Hepatic stellate cell (primary cell): Measurements from ENCODE around the gene CRISPLD2.
"Not testable (repeated sequence)": the region's sequence is repeated elsewhere in the genome, so short reads cannot be mapped to it uniquely, and the experiment has no call there.

Experiments
- DNase-seq: peaks from one replicate; pipeline ENCODE4 v3.0.0; 2011; ENCODE audit warnings: low spot score

Gene CRISPLD2

GRCh38 chr16:84840687-84841627 is 21.2 kb downstream of the CRISPLD2 start:
- DNase-seq, result no peak

GRCh38 chr16:84841787-84842300 is 22.1 kb downstream of the CRISPLD2 start:
- no peak for DNase-seq

GRCh38 chr16:84842516-84843148 is 22.8 kb downstream of the CRISPLD2 start:
- no peak for DNase-seq

- no peak for DNase-seq
Observed at GRCh38 chr16:84843149-84844048, 23.6 kb downstream of the CRISPLD2 start.

DNA sequence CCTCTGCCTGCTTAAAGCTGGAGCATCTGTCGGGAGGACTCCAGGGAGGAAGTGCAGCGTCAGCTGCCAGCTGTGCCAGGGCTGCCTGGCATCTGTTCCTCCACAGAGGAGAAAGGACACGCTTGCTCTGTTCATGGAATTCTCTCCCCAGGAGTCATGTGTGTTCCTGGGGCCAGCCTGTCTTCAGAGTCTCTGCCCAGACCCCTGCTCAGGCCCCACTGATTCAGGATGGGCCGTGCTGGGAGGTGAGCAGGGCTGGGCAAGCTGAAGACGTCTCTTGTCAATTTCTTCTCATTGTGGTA is 24.2 kb downstream of the CRISPLD2 start:
- DNase-seq, result no peak

- DNase-seq, result no peak
Observed at GRCh38 chr16:84844559-84845495, 25.0 kb downstream of the CRISPLD2 start.

DNA sequence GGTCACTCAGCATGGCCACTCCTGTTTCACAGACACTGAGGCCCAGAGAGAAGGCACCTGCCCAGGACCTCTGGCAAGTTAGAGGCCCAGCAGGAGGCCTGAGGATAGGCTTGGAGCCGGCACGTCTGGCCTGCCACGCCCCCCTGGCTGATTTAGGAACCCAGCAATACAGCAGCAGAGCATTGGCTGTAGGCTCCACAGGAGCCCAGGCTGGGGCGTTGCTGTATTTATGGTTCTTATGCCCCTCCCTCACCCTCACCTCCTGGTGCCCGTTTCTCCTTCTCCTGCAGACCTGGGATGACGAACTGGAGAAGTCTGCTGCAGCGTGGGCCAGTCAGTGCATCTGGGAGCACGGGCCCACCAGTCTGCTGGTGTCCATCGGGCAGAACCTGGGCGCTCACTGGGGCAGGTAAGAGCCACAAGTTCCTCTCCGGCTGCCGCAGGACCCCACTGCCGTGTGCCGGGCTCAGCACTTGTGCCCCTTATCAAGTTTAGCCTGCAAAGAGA is 25.8 kb downstream of the CRISPLD2 start:
- no peak for DNase-seq

DNA sequence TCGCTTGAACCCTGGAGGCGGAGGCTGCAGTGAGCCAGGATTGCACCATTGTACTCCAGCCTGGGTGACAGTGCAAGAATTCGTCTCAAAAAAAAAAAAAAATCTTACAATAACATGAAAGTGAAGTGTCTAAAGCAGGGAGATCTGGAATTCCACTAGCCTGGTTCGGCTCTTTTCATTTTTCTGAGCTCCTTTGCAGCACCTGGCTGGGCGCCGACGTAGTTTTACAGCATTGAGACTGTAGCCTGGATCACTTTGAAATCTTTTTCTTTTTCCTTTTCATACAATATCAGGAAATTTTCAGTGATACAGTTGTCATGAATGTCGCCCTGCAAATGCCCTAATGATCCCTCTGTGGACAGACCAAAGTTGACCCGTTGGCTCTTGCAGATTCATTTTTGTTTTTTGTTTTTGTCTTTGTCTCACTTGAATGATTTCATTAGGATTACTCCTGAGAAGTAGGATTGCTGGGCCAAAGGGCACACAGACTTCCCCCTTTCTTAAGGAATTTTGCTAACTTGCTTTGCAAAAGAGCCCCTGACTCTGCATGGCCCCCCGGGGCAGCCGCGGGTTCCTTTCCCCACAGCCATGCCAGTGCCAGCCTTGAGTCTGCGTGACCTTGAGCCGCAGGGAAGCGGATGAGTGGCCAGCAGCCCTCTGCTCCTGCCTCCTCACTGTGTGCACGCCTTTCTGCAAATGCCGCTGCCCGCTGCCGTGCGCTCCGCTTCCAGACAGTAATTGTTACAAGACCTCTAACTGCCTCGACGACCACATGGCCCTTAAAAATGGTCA is 28.0 kb downstream of the CRISPLD2 start:
- DNase-seq, result no peak

DNA sequence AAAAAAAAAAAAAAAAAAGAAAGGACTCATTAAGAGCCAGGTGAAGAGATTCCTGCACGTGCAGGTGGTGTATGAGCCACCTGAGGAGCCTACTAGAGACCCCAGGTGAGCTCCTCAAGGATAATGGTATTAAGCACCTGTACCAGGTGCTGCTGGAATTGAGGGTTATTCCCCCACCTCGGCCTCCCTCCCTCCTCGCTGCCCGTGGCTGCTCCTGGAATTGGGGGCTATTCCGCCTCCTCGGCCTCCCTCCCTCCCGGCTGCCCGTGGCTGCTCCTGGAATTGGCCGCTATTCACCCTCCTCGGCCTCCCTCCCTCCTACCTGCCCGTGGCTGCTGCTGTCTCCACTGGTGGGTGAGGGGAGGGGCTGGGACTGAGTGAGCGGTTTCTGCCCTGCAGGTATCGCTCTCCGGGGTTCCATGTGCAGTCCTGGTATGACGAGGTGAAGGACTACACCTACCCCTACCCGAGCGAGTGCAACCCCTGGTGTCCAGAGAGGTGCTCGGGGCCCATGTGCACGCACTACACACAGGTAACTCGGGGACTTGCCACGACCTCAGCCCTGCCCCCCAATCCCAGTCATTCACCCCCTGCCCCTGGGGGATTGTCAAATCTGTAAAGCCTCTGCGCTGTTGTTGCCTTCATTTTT is 29.3 kb downstream of the CRISPLD2 start:
- DNase-seq, result no peak

DNA sequence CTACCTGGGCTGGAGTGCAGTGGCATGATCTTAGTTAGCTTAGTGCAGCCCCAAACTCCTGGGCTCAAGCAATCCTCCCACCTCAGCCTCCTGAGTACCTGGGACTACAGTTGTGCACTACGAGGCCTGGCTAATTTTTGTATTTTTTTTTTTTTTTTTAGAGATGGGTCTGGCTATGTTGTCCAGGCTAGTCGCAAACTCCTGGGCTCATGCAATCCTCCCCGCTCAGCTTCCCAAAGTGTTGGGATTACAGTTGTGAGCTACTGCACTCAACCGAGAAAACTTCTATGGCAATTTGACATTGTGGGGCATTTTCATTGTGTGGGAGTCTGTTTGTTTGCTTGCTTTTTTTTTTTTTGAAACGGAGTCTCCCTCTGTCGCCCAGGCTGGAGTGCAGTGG is 30.0 kb downstream of the CRISPLD2 start:
- DNase-seq, result no peak

DNA sequence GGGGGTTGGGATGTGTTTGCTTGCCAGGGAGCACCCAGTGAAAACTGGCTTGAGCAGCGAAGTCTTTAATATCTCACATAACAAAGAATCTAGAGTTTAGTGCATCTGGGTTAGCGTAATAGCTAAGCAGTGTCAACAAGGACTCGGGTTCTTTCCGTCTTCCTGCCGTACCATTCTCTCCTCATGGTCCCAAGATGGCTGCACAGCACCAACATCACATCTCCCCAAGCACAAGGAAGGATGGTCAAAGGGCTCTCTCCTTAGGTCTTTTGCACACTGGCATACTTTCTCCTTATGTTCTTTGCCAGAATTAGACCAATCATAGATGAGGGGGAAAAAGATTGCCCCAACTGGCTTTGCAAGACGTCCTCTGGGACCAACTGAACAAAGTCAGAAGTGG is 30.9 kb downstream of the CRISPLD2 start:
- DNase-seq, result no peak

- DNase-seq, result peak; percentile 94
Observed at GRCh38 chr16:84851192-84852127, 31.7 kb downstream of the CRISPLD2 start.

GRCh38 chr16:84853534-84853933 is 33.7 kb downstream of the CRISPLD2 start:
- DNase-seq, result no peak

DNA sequence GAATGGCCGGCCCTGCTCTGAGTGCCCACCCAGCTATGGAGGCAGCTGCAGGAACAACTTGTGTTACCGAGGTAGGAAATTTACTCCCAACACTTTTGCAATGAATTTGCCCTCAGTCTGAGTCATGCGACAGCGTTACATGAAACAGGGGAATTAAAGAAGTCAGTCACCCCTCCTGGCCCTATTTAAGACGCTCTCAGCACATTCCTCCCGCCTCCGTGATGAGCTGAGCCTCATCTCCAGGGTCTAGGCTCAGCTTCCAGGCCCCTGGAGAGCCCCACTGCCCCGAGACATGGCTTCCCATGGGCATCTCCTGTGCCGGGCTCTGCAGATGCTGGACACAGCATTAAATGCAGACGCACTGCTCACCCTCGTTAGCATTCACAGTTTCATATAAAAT is 35.0 kb downstream of the CRISPLD2 start:
- DNase-seq, result no peak

GRCh38 chr16:84855435-84856202 is 35.8 kb downstream of the CRISPLD2 start:
- DNase-seq, result not testable (repeated sequence)

- not testable (repeated sequence) for DNase-seq
Observed at GRCh38 chr16:84856203-84856581, 36.4 kb downstream of the CRISPLD2 start.

- DNase-seq, result not testable (repeated sequence)
Observed at GRCh38 chr16:84856811-84857210, 37.0 kb downstream of the CRISPLD2 start.

DNA sequence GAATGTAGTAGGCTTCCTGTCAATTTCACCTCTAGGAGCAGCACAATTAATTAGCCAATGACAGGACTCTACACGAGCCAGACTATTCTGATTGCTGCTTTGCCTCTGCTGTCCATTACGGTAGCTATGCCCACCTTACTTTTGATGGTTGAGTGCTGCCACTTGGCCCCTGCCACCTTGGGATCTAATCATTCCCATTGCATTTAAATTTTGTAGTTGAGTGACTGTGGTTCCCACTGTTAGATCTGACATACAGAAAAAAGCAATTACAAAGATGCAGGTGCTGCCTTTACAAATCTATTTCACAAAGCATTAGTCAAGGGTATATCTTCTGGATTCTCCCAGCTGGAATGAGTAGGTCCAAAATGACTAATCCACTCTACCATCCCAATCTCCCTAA is 39.9 kb downstream of the CRISPLD2 start:
- no peak for DNase-seq
